Hepatocyte (in vitro differentiated cells): ENCODE results near the gene RUSC1.

Experiments
- CTCF ChIP-seq: fragments of 200-600 bp; sonication (generic); IDR thresholded peaks from 2 replicates; pipeline ENCODE4 v1.5.1; 2016; ENCODE audit warnings: antibody characterized with exemption, mild to moderate bottlenecking; ENCODE audit not compliant: poor library complexity
- EZH2 ChIP-seq: fragments of 200-600 bp; sonication (generic); IDR thresholded peaks from 2 replicates; pipeline ENCODE4 v1.6.1; 2016; ENCODE audit warnings: antibody characterized with exemption, mild to moderate bottlenecking, borderline replicate concordance

- TF ChIP-seq CTCF (no peak), EZH2 (no peak)
Measured at GRCh38 chr1:155296661-155297060, 24.0 kb upstream of the RUSC1 start.
